K562 (cell line): ENCODE measurements around the gene B4GALT4. TPM values are rescaled to one million over a fixed set of nuclear protein-coding genes. Genes with fewer than 3 reads are reported as not detected.

Source experiments
- ATAC-seq: fragments of 200-7000 bp; cut with Tn5 transposase; 3 replicates; pipeline ENCODE4 v1.9.1; 2020; ENCODE audit warnings: moderate library complexity
- BruUV-seq: library from RNA; stranded (reverse); fragments of 400-500 nt; replicated peaks from 2 replicates; lab custom pipeline; 2021; lab: Mats Ljungman, UMichigan
- CTCF ChIA-PET: fragments of 300-600 bp; formaldehyde crosslinking; extraction: SDS; loops from one replicate; lab custom pipeline; 2021; ENCODE audit warnings: low intra/inter-chr PET ratio; lab: Yijun Ruan, JAX
- POLR2A ChIA-PET: fragments of 300-600, 350-650 bp; sonication (Branson Sonifier 250); formaldehyde crosslinking; extraction: SDS; loops from one replicate; lab custom pipeline; 2021; ENCODE audit warnings: antibody characterized with exemption, inconsistent platforms; lab: Yijun Ruan, JAX
- DNase-seq, 4 experiments: peaks; one replicate each; pipeline versions ENCODE4 v3.0.0 to v3.0.0-alpha.2; 2011 to 2018; ENCODE audit warnings: low spot score in 3 of 4, mixed read lengths in 3 of 4; ENCODE audit errors: extremely low read depth in 1 of 4
- FAIRE-seq: peaks from 2 replicates; lab custom pipeline; 2011; peaks lifted over from hg19 to GRCh38; lab: Jason Lieb, UNC
- H2AFZ ChIP-seq: 2 replicates; pipeline ENCODE4 v1.6.0; 2011; ENCODE audit warnings: low read depth, low read length, control low read depth, inconsistent platforms
- H3K27ac ChIP-seq: fragments of 200-600 bp; 3 replicates; pipeline ENCODE4 v1.8.0; 2011; ENCODE audit warnings: low read depth, mild to moderate bottlenecking, control low read depth, inconsistent platforms, low read length, moderate library complexity, mixed read lengths; ENCODE audit errors: extremely low read depth
- H3K27me3 ChIP-seq, 2 experiments: fragments of 300-600 bp in 1 of 2; 2 replicates in 1 of 2; 3 replicates in 1 of 2; pipeline versions ENCODE4 v1.6.0 to v1.8.0; 2011; ENCODE audit warnings: inconsistent platforms in 2 of 2, low read length in 2 of 2, mild to moderate bottlenecking in 1 of 2, mixed read lengths in 1 of 2, moderate library complexity in 1 of 2; ENCODE audit not compliant: control insufficient read depth in 2 of 2, insufficient read depth in 2 of 2
- H3K36me3 ChIP-seq: fragments of 300-600 bp; 3 replicates; pipeline ENCODE4 v1.8.0; 2011; ENCODE audit warnings: mild to moderate bottlenecking, low read length, inconsistent platforms; ENCODE audit not compliant: control insufficient read depth, insufficient read depth
- H3K4me1 ChIP-seq, 2 experiments: fragments of 200-600 bp in 1 of 2; replicated peaks in 1 of 2; 2 replicates in 1 of 2; 3 replicates in 1 of 2; pipeline versions ENCODE4 v1.5.1 to v1.8.0; 2011; ENCODE audit warnings: inconsistent platforms in 2 of 2, low read length in 2 of 2, mild to moderate bottlenecking in 1 of 2, mixed read lengths in 1 of 2, moderate library complexity in 1 of 2; ENCODE audit not compliant: control insufficient read depth in 2 of 2, insufficient read depth in 2 of 2
- H3K4me2 ChIP-seq: 2 replicates; pipeline ENCODE4 v1.6.1; 2011; ENCODE audit warnings: low read length, control low read depth, inconsistent platforms, mixed read lengths; ENCODE audit not compliant: insufficient read depth
- H3K4me3 ChIP-seq: fragments of 200-600 bp; sonication (generic), shearing (Covaris generic); 2 replicates; pipeline ENCODE4 v1.5.1; 2016; ENCODE audit warnings: control low read depth, inconsistent platforms
- H3K79me2 ChIP-seq: fragments of 200-600 bp; 3 replicates; pipeline ENCODE4 v1.8.0; 2011; ENCODE audit warnings: low read length, inconsistent platforms; ENCODE audit not compliant: control insufficient read depth, insufficient read depth
- H3K9ac ChIP-seq, 2 experiments: 2 replicates each; pipeline versions ENCODE4 v1.6.0 to v1.6.1; 2011; ENCODE audit warnings: low read depth in 2 of 2, low read length in 2 of 2, control low read depth in 1 of 2, inconsistent platforms in 1 of 2, mild to moderate bottlenecking in 1 of 2, mixed read lengths in 1 of 2; ENCODE audit not compliant: insufficient read depth in 1 of 2
- H3K9me1 ChIP-seq: one replicate; pipeline ENCODE4 v1.6.0; 2011; ENCODE audit warnings: inconsistent platforms, mild to moderate bottlenecking, low read length, moderate library complexity; ENCODE audit not compliant: control insufficient read depth, insufficient read depth
- H3K9me3 ChIP-seq: replicated peaks from 2 replicates; pipeline ENCODE4 v1.5.1; 2011; ENCODE audit warnings: low read depth, low read length, inconsistent platforms; ENCODE audit not compliant: control insufficient read depth, insufficient read depth
- H4K20me1 ChIP-seq: replicated peaks from 2 replicates; pipeline ENCODE4 v1.6.1; 2011; ENCODE audit warnings: low read length, inconsistent platforms, mixed read lengths; ENCODE audit not compliant: control insufficient read depth, insufficient read depth
- DLX4 ChIP-seq: fragments of 250-450 bp; sonication (Bioruptor Pico); IDR thresholded peaks from 2 replicates; pipeline ENCODE4 v1.6.1; 2021; ENCODE audit warnings: mild to moderate bottlenecking
- ELF2 ChIP-seq: fragments of 250-450 bp; sonication (Bioruptor Pico); IDR thresholded peaks from 2 replicates; pipeline ENCODE4 v1.5.0; 2021; ENCODE audit warnings: mild to moderate bottlenecking
- HIVEP1 ChIP-seq: fragments of 250-450 bp; sonication (Bioruptor Pico); IDR thresholded peaks from 2 replicates; pipeline ENCODE4 v1.4.0; 2020; ENCODE audit warnings: mild to moderate bottlenecking
- MBD1 ChIP-seq: fragments of 250-450 bp; sonication (Bioruptor Pico); IDR thresholded peaks from 2 replicates; pipeline ENCODE4 v1.8.0; 2022; ENCODE audit warnings: inconsistent platforms
- NFRKB ChIP-seq: fragments of 450-650 bp; IDR thresholded peaks from 2 replicates; pipeline ENCODE4 v1.6.1; 2016; ENCODE audit warnings: low read depth
- POLR2B ChIP-seq: fragments of 450-650 bp; IDR thresholded peaks from 2 replicates; pipeline ENCODE4 v1.6.1; 2018; ENCODE audit warnings: low read depth; ENCODE audit not compliant: partially characterized antibody
- WGBS: fragments of 100-300 bp; shearing (Covaris generic); methylation state at CpG from one replicate; pipeline ENCODE4 v1.1.6; 2016; ENCODE audit warnings: low coverage, mixed read lengths; ENCODE audit not compliant: insufficient coverage; ENCODE audit errors: missing lambda C conversion rate; 5-methylcytosine and 5-hydroxymethylcytosine counted together
- in situ Hi-C: fragments of 300-500 bp; cut with MboI; formaldehyde crosslinking; loops from 4 replicates; pipeline ENCODE4 v1.15.0; 2018; ENCODE audit warnings: inconsistent platforms, mixed read lengths
- intact Hi-C: fragments of 100-400 bp; cut with micrococcal nuclease; formaldehyde crosslinking; loops from 2 replicates; pipeline ENCODE4 v1.14.2; 2022
- polyA plus RNA-seq, 8 experiments: library from polyadenylated mRNA; depleted of rRNA in 4 of 8; stranded (reverse) in 5 of 8; unstranded in 3 of 8; fragments of >200 nt; fragmentation: Nextera tagmentation in 2 of 8; fragmentation: Illumina TruSeq in 1 of 8; extraction: Ambion mirVana in 2 of 8; extraction: Trizol in 1 of 8; gene quantifications; 2 replicates each; pipeline versions ENCODE4 v1.2.1 to v1.2.3, GENCODE V29; 2011 to 2014; ENCODE audit warnings: inconsistent platforms in 1 of 8, missing spikeins in 1 of 8
- total RNA-seq, 7 experiments: library from RNA; depleted of rRNA in 6 of 7; stranded (reverse); fragments of >200 nt in 6 of 7; fragmentation: Illumina TruSeq in 2 of 7; extraction: Trizol in 2 of 7; gene quantifications; 2 replicates each; pipeline versions ENCODE4 v1.2.1 to v1.2.3, GENCODE V29; 2011 to 2021; ENCODE audit warnings: low replicate concordance in 1 of 7
- TF ChIP-seq, protein P1 (sequence below): sonication (generic); formaldehyde crosslinking; IDR thresholded peaks from 2 replicates; pipeline ENCODE4 v1.8.1; 2023; ENCODE audit warnings: mild to moderate bottlenecking, missing genetic modification reagents

The B4GALT4 gene
- total and polyA plus RNA-seq, 9 of the 15 experiments (the other 6 are each of a cell fraction or from before 2014, with no cell fraction given) = 8.2 to 17.8 (median 12.2) TPM

DNA sequence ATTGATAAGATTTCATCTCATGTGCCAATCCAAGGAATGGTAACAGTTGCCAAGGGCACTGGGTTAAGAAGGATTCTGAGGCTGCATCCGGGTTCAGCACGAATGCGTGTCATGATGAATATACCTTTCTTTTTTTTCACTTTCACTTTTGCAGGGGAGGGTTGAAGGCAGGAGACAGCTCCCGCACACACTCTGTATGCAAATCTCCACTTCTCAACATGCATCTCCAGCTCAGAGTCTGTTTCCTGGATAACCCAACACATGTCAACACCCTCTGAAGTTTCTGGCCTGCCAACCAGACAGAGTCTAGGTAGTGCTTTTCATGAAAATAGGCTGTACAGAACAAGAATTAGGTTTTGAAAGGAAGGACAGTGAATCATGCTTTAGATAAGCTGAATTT lies 21.6 kb downstream of the B4GALT4 start:
- Histone ChIP-seq H3K4me3 (no peak overlapping the region), H3K9ac (no peak overlapping the region), H3K9me3 (no peaks in the 10 kb centered on the region), H3K27me3 (no peaks in the 10 kb centered on the region), H3K79me2 (no peaks in the 10 kb centered on the region), H3K4me1 (no peaks in the 10 kb centered on the region), H3K36me3 (peaks cover 48% of the 10 kb centered on the region), H2AFZ (no peak overlapping the region), H3K9me1 (no peaks in the 10 kb centered on the region), H3K27ac (no peak overlapping the region), H4K20me1 (no peaks in the 10 kb centered on the region; the same call in 1 of the 2 replicates), H3K4me2 (no peak overlapping the region)
- intact Hi-C loops = no loop called here
- ChIA-PET POLR2A (interaction anchor here (0.8 to 1.2 kb wide), 3 partner anchors 10 to 26 kb away, joined by 3 to 4 read pairs (median 3); no protein-coding TSS in a partner anchor), CTCF (no interaction called here)
- ATAC-seq (no peak), DNase-seq (no peak), FAIRE-seq (no peak)
- BruUV-seq = no TSS peak
- 93% methylated on average over 4 of the region's 4 CpGs for WGBS
- in situ Hi-C loops = no loop called here
- no peak for TF ChIP-seq POLR2B
- no peak for TF ChIP-seq HIVEP1
- TF ChIP-seq MBD1 = no peak
- TF ChIP-seq NFRKB = no peak
- TF ChIP-seq, protein P1, sequence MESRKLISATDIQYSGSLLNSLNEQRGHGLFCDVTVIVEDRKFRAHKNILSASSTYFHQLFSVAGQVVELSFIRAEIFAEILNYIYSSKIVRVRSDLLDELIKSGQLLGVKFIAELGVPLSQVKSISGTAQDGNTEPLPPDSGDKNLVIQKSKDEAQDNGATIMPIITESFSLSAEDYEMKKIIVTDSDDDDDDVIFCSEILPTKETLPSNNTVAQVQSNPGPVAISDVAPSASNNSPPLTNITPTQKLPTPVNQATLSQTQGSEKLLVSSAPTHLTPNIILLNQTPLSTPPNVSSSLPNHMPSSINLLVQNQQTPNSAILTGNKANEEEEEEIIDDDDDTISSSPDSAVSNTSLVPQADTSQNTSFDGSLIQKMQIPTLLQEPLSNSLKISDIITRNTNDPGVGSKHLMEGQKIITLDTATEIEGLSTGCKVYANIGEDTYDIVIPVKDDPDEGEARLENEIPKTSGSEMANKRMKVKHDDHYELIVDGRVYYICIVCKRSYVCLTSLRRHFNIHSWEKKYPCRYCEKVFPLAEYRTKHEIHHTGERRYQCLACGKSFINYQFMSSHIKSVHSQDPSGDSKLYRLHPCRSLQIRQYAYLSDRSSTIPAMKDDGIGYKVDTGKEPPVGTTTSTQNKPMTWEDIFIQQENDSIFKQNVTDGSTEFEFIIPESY = no peak
- no peak for TF ChIP-seq DLX4 (CRISPR knock-in tag)
- TF ChIP-seq ELF2 (CRISPR knock-in tag) = no peak
